HCT116 (cell line): Measurements from ENCODE around the gene CHN1.

Experiments
- EGR1 ChIP-seq: IDR thresholded peaks from 2 replicates; pipeline ENCODE4 v1.6.1; 2012; ENCODE audit warnings: low read depth
- EZH2 ChIP-seq: fragments of 200-600 bp; sonication (generic); IDR thresholded peaks from 2 replicates; pipeline ENCODE4 v1.6.1; 2017; ENCODE audit warnings: antibody characterized with exemption, mixed run types
- JUND ChIP-seq: IDR thresholded peaks from 2 replicates; pipeline ENCODE4 v1.6.1; 2012
- POLR2A ChIP-seq: IDR thresholded peaks from 2 replicates; pipeline ENCODE4 v1.7.0; 2011; ENCODE audit warnings: borderline replicate concordance; ENCODE audit not compliant: insufficient read depth, insufficient read length; ENCODE audit errors: extremely low read depth
- SIN3A ChIP-seq: IDR thresholded peaks from 2 replicates; pipeline ENCODE4 v1.6.1; 2012; ENCODE audit warnings: low read depth
- ZNF274 ChIP-seq: fragments of 200-500 bp; sonication (Bioruptor generic); IDR thresholded peaks from 2 replicates; pipeline ENCODE4 v1.6.1; 2014; ENCODE audit warnings: mild to moderate bottlenecking, low read depth, low read length, inconsistent platforms
- TF ChIP-seq, protein P1 (sequence below), 3 experiments: fragments of 200-600 bp in 1 of 3; sonication (generic) in 1 of 3; IDR thresholded peaks in 2 of 3; conservative IDR thresholded peaks in 1 of 3; 2 replicates each; pipeline ENCODE4 v1.5.1; 2012 to 2017; ENCODE audit warnings: low read depth in 2 of 3, low read length in 2 of 3, antibody characterized with exemption in 1 of 3, borderline replicate concordance in 1 of 3, control low read depth in 1 of 3, mild to moderate bottlenecking in 1 of 3, mixed read lengths in 1 of 3, mixed run types in 1 of 3, moderate library complexity in 1 of 3; ENCODE audit not compliant: insufficient read depth in 1 of 3

DNA sequence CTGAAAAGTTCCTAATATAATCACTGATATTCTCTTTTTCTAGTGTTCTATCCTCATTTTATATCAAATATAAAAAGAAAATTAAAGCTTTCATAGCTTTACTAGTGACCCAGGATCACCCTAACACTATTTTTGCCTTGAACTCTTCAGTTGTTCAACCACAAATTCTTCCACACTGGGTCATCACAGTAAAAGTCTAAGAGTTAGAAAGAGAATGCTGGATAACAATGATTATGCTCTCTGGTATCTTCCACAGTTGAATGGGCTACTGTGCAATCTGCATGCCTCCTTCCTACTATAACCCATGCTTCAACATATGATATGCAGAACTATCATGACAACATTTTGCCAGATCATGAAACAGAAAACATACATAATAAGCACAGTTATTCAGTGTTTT is 32.3 kb downstream of the CHN1 start:
- TF ChIP-seq, protein P1, sequence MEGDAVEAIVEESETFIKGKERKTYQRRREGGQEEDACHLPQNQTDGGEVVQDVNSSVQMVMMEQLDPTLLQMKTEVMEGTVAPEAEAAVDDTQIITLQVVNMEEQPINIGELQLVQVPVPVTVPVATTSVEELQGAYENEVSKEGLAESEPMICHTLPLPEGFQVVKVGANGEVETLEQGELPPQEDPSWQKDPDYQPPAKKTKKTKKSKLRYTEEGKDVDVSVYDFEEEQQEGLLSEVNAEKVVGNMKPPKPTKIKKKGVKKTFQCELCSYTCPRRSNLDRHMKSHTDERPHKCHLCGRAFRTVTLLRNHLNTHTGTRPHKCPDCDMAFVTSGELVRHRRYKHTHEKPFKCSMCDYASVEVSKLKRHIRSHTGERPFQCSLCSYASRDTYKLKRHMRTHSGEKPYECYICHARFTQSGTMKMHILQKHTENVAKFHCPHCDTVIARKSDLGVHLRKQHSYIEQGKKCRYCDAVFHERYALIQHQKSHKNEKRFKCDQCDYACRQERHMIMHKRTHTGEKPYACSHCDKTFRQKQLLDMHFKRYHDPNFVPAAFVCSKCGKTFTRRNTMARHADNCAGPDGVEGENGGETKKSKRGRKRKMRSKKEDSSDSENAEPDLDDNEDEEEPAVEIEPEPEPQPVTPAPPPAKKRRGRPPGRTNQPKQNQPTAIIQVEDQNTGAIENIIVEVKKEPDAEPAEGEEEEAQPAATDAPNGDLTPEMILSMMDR (IDR thresholded peaks at IDR 0.05 in 2 of 3, conservative IDR thresholded peaks at IDR 0.05 in 1 of 3; ENCODE audit: borderline replicate concordance in 1 of 3, insufficient read depth in 1 of 3, low read depth in 2 of 3, low read length in 2 of 3) = no peak
- TF ChIP-seq SIN3A (no peak), ZNF274 (no peak), EGR1 (no peak), EZH2 (no peak), POLR2A (no peak), JUND (no peak)
